A549 (cell line): Measurements from ENCODE around the gene ALPK3. TPM values are rescaled to one million over a fixed set of nuclear protein-coding genes. Genes with fewer than 3 reads are reported as not detected.

ENCODE experiments used
- ATAC-seq, 2 experiments: fragments of 200-7000 bp in 1 of 2; fragments of >200 bp in 1 of 2; cut with Nextera tagmentation in 1 of 2; cut with Tn5 transposase in 1 of 2; 3 replicates each; pipeline versions ENCODE4 v1.8.0 to v1.9.1; 2018 to 2020; ENCODE audit warnings: mild to moderate bottlenecking in 1 of 2, moderate library complexity in 1 of 2
- CTCF ChIA-PET: fragments of 300-600 bp; sonication (Branson Sonifier 250); formaldehyde crosslinking; extraction: SDS; loops from one replicate; lab custom pipeline; 2021; ENCODE audit warnings: antibody characterized with exemption, inconsistent platforms; lab: Yijun Ruan, JAX
- POLR2A ChIA-PET: fragments of 350-600 bp; formaldehyde crosslinking; extraction: SDS; loops from one replicate; lab custom pipeline; 2021; ENCODE audit warnings: antibody characterized with exemption, inconsistent platforms; lab: Yijun Ruan, JAX
- DNase-seq, 2 experiments: peaks; one replicate each; pipeline versions ENCODE4 v3.0.0 to v3.0.0-alpha.2; 2011 to 2016; ENCODE audit warnings: low read depth in 1 of 2, low spot score in 1 of 2
- FAIRE-seq: peaks from 2 replicates; lab custom pipeline; 2011; peaks lifted over from hg19 to GRCh38; lab: Jason Lieb, UNC
- H3K27ac ChIP-seq, 2 experiments: fragments of >200 bp; sonication (Bioruptor Twin); formaldehyde crosslinking; 3 replicates each; pipeline ENCODE4 v1.5.1; 2016 to 2017
- H3K4me1 ChIP-seq: fragments of >200 bp; sonication (Bioruptor Twin); formaldehyde crosslinking; 3 replicates; pipeline ENCODE4 v1.6.1; 2016
- H3K4me2 ChIP-seq: fragments of >200 bp; sonication (Bioruptor Twin); formaldehyde crosslinking; 3 replicates; pipeline ENCODE4 v1.6.1; 2016
- H3K4me3 ChIP-seq: fragments of >200 bp; sonication (Bioruptor Twin); formaldehyde crosslinking; 3 replicates; pipeline ENCODE4 v1.5.1; 2016
- H3K9me3 ChIP-seq: fragments of >200 bp; sonication (Bioruptor Twin); formaldehyde crosslinking; 3 replicates; pipeline ENCODE4 v1.6.1; 2016
- ATOH8 ChIP-seq: fragments of 250-450 bp; sonication (Bioruptor Pico); IDR thresholded peaks from 2 replicates; pipeline ENCODE4 v1.5.0; 2020; ENCODE audit warnings: low read depth, mild to moderate bottlenecking, moderate library complexity
- BCL3 ChIP-seq: fragments of >200 bp; sonication (Bioruptor Twin); formaldehyde crosslinking; IDR thresholded peaks from 3 replicates; pipeline ENCODE4 v1.6.1; 2016
- CBX8 ChIP-seq: fragments of 200-600 bp; sonication (generic); IDR thresholded peaks from 2 replicates; pipeline ENCODE4 v1.6.1; 2016
- CEBPB ChIP-seq, 2 experiments: fragments of >200 bp in 1 of 2; sonication (Bioruptor Twin) in 1 of 2; formaldehyde crosslinking in 1 of 2; IDR thresholded peaks; 2 replicates each; pipeline ENCODE4 v1.6.1; 2012 to 2016
- CHD2 ChIP-seq: fragments of 150-350 bp; IDR thresholded peaks from 2 replicates; pipeline ENCODE4 v1.6.1; 2014; ENCODE audit warnings: low read length; ENCODE audit not compliant: partially characterized antibody
- CTCF ChIP-seq: fragments of >200 bp; sonication (Bioruptor Twin); formaldehyde crosslinking; IDR thresholded peaks from 3 replicates; pipeline ENCODE4 v1.5.1; 2016
- FOSB ChIP-seq: fragments of 250-450 bp; sonication (Bioruptor Pico); IDR thresholded peaks from 2 replicates; pipeline ENCODE4 v1.5.0; 2020; ENCODE audit warnings: mild to moderate bottlenecking, moderate library complexity
- GATA3 ChIP-seq: IDR thresholded peaks from 2 replicates; pipeline ENCODE4 v1.6.1; 2012; ENCODE audit warnings: borderline replicate concordance
- HES2 ChIP-seq: fragments of >200 bp; sonication (Bioruptor Twin); formaldehyde crosslinking; IDR thresholded peaks from 2 replicates; pipeline ENCODE4 v1.6.1; 2016
- HEYL ChIP-seq: fragments of 250-450 bp; sonication (Bioruptor Pico); IDR thresholded peaks from 2 replicates; pipeline ENCODE4 v1.8.0; 2021; ENCODE audit warnings: mild to moderate bottlenecking, moderate library complexity
- HMGXB4 ChIP-seq: fragments of 250-450 bp; sonication (Bioruptor Pico); IDR thresholded peaks from 2 replicates; pipeline ENCODE4 v1.5.0; 2021; ENCODE audit warnings: mild to moderate bottlenecking, moderate library complexity, borderline replicate concordance
- HOXA7 ChIP-seq: fragments of 250-450 bp; sonication (Bioruptor Pico); IDR thresholded peaks from 2 replicates; pipeline ENCODE4 v1.5.0; 2020; ENCODE audit warnings: mild to moderate bottlenecking, moderate library complexity
- JUN ChIP-seq, 2 experiments: fragments of >200 bp; sonication (Bioruptor Twin); formaldehyde crosslinking; IDR thresholded peaks; 2 replicates in 1 of 2; 3 replicates in 1 of 2; pipeline ENCODE4 v1.6.1; 2016 to 2017
- MAX ChIP-seq: IDR thresholded peaks from 2 replicates; pipeline ENCODE4 v1.6.1; 2012
- MYC ChIP-seq: IDR thresholded peaks from 2 replicates; pipeline ENCODE4 v1.6.1; 2012; ENCODE audit warnings: mild to moderate bottlenecking, inconsistent platforms, low read length, improper control_type of control experiment, borderline replicate concordance
- NR3C1 ChIP-seq: fragments of >200 bp; sonication (Bioruptor Twin); formaldehyde crosslinking; IDR thresholded peaks from 3 replicates; pipeline ENCODE4 v1.6.1; 2017
- PBX3 ChIP-seq: IDR thresholded peaks from 2 replicates; pipeline ENCODE4 v1.6.1; 2012
- PHF8 ChIP-seq: fragments of 200-600 bp; sonication (generic); IDR thresholded peaks from 2 replicates; pipeline ENCODE4 v1.6.1; 2016; ENCODE audit warnings: low read depth, mild to moderate bottlenecking, antibody characterized with exemption, moderate library complexity, borderline replicate concordance
- POLR2AphosphoS2 ChIP-seq: conservative IDR thresholded peaks from 2 replicates; pipeline ENCODE4 v1.6.1; 2012; ENCODE audit warnings: low read length, improper control_type of control experiment, inconsistent platforms
- RAD21 ChIP-seq, 2 experiments: fragments of >200 bp in 1 of 2; sonication (Bioruptor Twin) in 1 of 2; formaldehyde crosslinking in 1 of 2; IDR thresholded peaks in 1 of 2; conservative IDR thresholded peaks in 1 of 2; 2 replicates in 1 of 2; 3 replicates in 1 of 2; pipeline ENCODE4 v1.6.1; 2012 to 2018; ENCODE audit warnings: inconsistent platforms in 1 of 2
- RNF2 ChIP-seq: fragments of 200-600 bp; sonication (generic); IDR thresholded peaks from 2 replicates; pipeline ENCODE4 v1.6.1; 2016; ENCODE audit warnings: low read depth, mild to moderate bottlenecking, antibody characterized with exemption, moderate library complexity, borderline replicate concordance
- SMC3 ChIP-seq: fragments of >200 bp; sonication (Bioruptor Twin); formaldehyde crosslinking; IDR thresholded peaks from 3 replicates; pipeline ENCODE4 v1.6.1; 2018; ENCODE audit warnings: inconsistent platforms
- SREBF2 ChIP-seq: fragments of 450-650 bp; IDR thresholded peaks from 2 replicates; pipeline ENCODE4 v1.6.1; 2014; ENCODE audit warnings: mild to moderate bottlenecking, moderate library complexity
- TFCP2L1 ChIP-seq: fragments of 250-450 bp; sonication (Bioruptor Pico); IDR thresholded peaks from 2 replicates; pipeline ENCODE4 v1.5.0; 2021; ENCODE audit warnings: mild to moderate bottlenecking
- ZNF302 ChIP-seq: fragments of 250-450 bp; sonication (Bioruptor Pico); IDR thresholded peaks from 2 replicates; pipeline ENCODE4 v1.9.0; 2021; ENCODE audit warnings: inconsistent platforms, mild to moderate bottlenecking, moderate library complexity
- WGBS: methylation state at CpG from one replicate; pipeline ENCODE4 v1.1.6; 2017; ENCODE audit errors: missing lambda C conversion rate; 5-methylcytosine and 5-hydroxymethylcytosine counted together
- polyA plus RNA-seq, 4 experiments: library from polyadenylated mRNA; depleted of rRNA in 3 of 4; stranded (reverse); fragments of >200 nt; fragmentation: RNase III in 1 of 4; extraction: RNeasy Plus Mini Kit Qiagen cat#74134 plus additional on column Dnase treatment in 1 of 4; gene quantifications; 2 replicates in 3 of 4; 3 replicates in 1 of 4; pipeline ENCODE4 v1.2.3, GENCODE V29; 2011 to 2017

The ALPK3 gene
- polyA plus RNA-seq, 2 of the 4 experiments (the other 2 are of a cell fraction), result 0.26 to 0.30 TPM

GRCh38 chr15:84915606-84915958 lies 98.4 kb downstream of the ALPK3 start:
- no peak for ATAC-seq
- WGBS, result 88% methylated on average over 3 of the region's 3 CpGs
- ChIA-PET POLR2A (no interaction called here), CTCF (interaction anchor here (0.7 to 13.2 kb wide), 7 partner anchors 10 to 128 kb away, joined by 3 to 137 read pairs (median 3); no protein-coding TSS in a partner anchor)
- Histone ChIP-seq H3K4me2 (peak overlapping the region; percentile 68), H3K27ac (peak overlapping the region; percentile 83 to 88), H3K4me3 (no peak overlapping the region), H3K9me3 (peaks cover 8% of the 10 kb centered on the region; the same call in 2 of the 3 replicates), H3K4me1 (peaks cover 64% of the 10 kb centered on the region)
- FAIRE-seq, result no peak
- no peak for DNase-seq
- TF ChIP-seq MYC, result no peak
- TF ChIP-seq FOSB, result no peak
- no peak for TF ChIP-seq CHD2
- TF ChIP-seq POLR2AphosphoS2, result no peak
- no peak for TF ChIP-seq CEBPB (IDR thresholded peaks at IDR 0.05)
- TF ChIP-seq SMC3, result no peak
- no peak for TF ChIP-seq HES2
- no peak for TF ChIP-seq PHF8
- no peak for TF ChIP-seq NR3C1
- TF ChIP-seq ZNF302 (CRISPR knock-in tag), result no peak
- TF ChIP-seq CBX8, result no peak
- no peak for TF ChIP-seq GATA3
- no peak for TF ChIP-seq CTCF
- no peak for TF ChIP-seq HEYL
- no peak for TF ChIP-seq BCL3
- no peak for TF ChIP-seq MAX
- TF ChIP-seq JUN (IDR thresholded peaks at IDR 0.05), result no peak
- TF ChIP-seq TFCP2L1, result no peak
- TF ChIP-seq RNF2, result no peak
- TF ChIP-seq SREBF2, result no peak

GRCh38 chr15:84917452-84917851 lies 100.3 kb downstream of the ALPK3 start:
- WGBS, result 80% methylated on average over 1 of the region's 1 CpG
- H3K27ac ChIP-seq, result peak overlapping the region; percentile 51 to 88; a peak in 5 of 6 replicates
- peaks cover 8% of the 10 kb centered on the region; the same call in 2 of the 3 replicates for H3K9me3 ChIP-seq
- TF ChIP-seq MAX (no peak), PBX3 (no peak), RAD21 (conservative IDR thresholded peaks at IDR 0.05 in 1 of 2, IDR thresholded peaks at IDR 0.05 in 1 of 2) (no peak), ATOH8 (no peak), CHD2 (no peak), CTCF (no peak), HOXA7 (CRISPR knock-in tag) (no peak), HMGXB4 (no peak), GATA3 (no peak)
- TF ChIP-seq, all 56 proteins: peak for 0
- no peak overlapping the region for H3K4me3 ChIP-seq
- CTCF ChIA-PET, result interaction anchor here (1.2 to 13.2 kb wide), 2 partner anchors 8 to 263 kb away, joined by 4 to 137 read pairs; partner anchors contain the start of gene WDR73
- FAIRE-seq (no peak), DNase-seq (no peak), ATAC-seq (no peak)
- H3K4me1 ChIP-seq, result peaks cover 52% of the 10 kb centered on the region
- H3K4me2 ChIP-seq, result no peak overlapping the region
- POLR2A ChIA-PET, result no interaction called here
